LoVo (cell line): Measurements from ENCODE around the gene MED12.
"Not testable (repeated sequence)": the region's sequence is repeated elsewhere in the genome, so short reads cannot be mapped to it uniquely, and the experiment has no call there.

ENCODE experiments used
- DNase-seq: peaks from one replicate; pipeline ENCODE4 v3.0.0-alpha.2; 2016; ENCODE audit warnings: low spot score

Gene MED12

GRCh38 chrX:71162981-71163380 is 44.6 kb downstream of the MED12 start:
- no peak for DNase-seq

DNA sequence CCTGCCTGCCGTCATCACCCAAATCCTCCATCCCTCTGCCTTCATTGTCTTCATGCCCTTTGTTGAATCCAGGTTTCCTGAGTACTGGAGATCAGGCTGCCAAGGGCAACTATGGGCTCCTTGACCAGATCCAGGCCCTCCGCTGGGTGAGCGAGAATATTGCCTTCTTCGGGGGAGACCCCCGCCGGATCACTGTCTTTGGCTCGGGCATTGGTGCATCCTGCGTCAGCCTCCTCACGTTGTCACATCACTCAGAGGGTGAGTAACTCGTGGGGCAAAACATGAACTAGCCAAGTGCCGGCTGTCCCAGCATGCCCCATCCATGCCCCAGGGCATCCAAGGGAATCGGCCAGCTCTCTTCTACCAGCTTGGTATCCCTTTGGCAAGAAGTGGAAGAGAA is 45.7 kb downstream of the MED12 start:
- no peak for DNase-seq

DNA sequence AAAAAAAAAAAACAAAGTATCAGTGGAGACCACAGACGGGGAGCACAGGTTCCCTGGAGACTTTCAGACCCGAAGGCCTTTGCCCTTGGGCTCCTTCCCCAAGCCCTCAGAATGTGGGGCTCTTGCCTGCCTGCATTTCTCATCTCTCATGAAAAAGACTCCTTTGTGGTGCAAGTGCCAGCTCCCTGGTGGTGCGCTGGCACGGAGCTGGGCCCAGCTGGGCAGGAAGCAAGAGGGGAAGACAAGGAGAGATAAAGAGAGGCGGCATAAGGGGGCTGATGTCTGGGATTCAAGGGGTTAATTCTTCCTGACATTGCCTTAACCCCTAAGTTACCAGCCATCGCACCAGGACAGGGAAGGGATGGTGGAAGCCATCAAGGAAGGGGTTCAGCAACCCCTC is 48.1 kb downstream of the MED12 start:
- no peak for DNase-seq

DNA sequence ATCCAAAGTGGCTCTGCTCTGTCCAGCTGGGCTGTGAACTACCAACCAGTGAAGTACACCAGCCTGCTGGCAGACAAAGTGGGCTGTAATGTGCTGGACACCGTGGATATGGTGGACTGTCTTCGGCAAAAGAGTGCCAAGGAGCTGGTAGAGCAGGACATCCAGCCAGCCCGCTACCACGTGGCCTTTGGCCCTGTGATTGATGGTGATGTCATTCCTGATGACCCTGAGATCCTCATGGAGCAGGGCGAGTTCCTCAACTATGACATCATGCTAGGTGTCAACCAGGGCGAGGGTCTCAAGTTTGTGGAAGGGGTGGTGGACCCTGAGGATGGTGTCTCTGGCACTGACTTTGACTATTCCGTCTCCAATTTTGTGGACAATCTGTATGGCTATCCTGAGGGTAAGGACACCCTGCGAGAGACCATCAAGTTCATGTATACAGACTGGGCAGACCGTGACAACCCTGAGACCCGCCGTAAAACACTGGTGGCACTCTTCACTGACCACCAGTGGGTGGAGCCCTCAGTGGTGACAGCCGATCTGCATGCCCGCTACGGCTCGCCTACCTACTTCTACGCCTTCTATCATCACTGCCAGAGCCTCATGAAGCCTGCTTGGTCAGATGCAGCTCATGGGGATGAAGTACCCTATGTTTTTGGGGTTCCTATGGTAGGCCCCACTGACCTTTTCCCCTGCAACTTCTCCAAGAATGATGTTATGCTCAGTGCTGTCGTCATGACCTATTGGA is 48.8 kb downstream of the MED12 start:
- DNase-seq = no peak

DNA sequence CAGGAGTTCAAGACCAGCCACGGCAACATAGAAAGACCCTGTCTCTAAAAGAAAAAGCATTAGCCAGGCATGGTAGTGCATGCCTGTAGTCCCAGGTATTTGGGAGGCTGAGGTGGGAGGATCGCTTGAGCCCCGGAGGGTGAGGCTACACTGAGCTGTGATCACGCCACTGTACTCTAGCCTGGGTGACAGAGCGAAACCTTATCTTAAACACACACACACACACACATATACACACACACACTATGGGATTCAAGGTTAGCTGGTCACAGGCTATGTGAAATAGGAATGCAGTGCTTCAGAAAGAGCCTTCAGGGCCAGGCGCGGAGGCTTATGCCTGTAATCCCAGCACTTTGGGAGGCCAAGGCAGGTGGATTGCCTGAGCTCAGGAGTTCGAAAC is 49.7 kb downstream of the MED12 start:
- DNase-seq = no peak

GRCh38 chrX:71169586-71169985 is 51.2 kb downstream of the MED12 start:
- no peak for DNase-seq

GRCh38 chrX:71170660-71171059 is 52.3 kb downstream of the MED12 start:
- DNase-seq = no peak

- no peak for DNase-seq
Observed at GRCh38 chrX:71171110-71171801, 52.9 kb downstream of the MED12 start.

GRCh38 chrX:71173440-71173839 is 55.0 kb downstream of the MED12 start:
- no peak for DNase-seq

DNA sequence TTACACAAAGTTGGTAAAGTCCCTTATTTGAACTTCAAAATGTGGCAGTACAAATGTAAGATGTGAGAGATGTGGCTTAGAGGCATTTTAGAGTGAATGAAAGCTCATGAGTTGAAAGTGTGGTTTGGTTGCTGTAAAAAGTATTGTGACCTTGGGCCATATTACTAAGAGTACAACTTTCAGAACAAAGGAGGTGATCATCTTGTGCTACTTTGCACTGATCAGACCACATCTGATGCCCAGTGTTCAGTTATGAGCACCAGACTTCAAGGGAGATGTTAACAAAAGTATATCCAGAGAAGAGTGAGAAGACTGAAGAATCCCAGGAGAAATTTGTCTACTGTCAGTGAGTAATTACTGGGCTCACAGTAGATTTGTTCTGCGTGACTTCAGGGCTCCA is 56.4 kb downstream of the MED12 start:
- no peak for DNase-seq

GRCh38 chrX:71175531-71175930 is 57.1 kb downstream of the MED12 start:
- no peak for DNase-seq

DNA sequence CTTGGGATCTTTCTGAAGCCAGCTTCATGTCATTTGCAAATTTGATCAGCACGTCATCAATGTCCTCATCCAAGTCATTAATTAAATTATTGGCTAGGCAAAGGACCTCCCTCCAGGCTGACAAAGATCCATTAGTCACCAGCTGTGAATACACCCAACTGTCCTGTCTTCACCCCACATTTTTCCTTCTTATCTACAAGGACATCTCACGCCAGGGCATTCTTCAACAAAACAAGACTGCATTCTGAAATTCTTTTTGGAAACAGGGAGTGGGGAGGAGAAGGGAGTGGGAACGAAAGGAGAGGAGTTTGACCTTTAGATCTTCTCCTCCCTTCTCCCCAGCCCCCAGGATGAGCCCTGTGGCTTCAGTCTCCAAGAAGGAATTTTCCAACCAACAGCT is 58.9 kb downstream of the MED12 start:
- DNase-seq = no peak

- peak; percentile 48 for DNase-seq
Observed at GRCh38 chrX:71178908-71179307, 60.5 kb downstream of the MED12 start.

DNA sequence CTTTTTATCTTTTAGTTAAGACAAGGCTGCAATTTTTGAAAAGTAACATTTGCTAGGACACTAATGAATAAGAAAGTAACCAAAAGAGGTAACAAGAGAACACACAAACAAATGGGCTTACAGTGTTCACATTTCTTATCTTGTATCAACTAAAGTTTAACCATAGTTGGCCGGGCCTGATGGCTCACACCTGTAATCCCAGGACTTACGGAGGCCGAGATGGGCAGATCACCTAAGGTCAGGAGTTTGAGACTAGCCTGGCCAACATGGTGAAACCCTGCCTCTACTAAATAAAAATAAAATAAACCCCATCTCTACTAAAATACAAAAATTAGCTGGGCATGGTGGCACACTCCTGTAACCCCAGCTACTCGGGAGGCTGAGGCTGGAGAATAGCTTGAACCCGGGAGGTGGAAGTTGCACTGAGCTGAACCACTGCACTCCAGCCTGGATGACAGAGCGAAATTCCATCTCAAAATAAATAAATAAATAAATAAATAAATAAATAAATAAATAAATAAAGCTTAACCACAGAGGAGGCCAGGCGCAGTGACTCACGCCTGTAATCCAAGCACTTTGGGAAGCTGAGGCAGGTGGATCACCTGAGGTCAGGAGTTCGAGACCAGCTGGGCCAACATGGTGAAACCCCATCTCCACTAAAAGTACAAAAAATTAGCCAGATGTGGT is 62.3 kb downstream of the MED12 start:
- DNase-seq = not testable (repeated sequence)

DNA sequence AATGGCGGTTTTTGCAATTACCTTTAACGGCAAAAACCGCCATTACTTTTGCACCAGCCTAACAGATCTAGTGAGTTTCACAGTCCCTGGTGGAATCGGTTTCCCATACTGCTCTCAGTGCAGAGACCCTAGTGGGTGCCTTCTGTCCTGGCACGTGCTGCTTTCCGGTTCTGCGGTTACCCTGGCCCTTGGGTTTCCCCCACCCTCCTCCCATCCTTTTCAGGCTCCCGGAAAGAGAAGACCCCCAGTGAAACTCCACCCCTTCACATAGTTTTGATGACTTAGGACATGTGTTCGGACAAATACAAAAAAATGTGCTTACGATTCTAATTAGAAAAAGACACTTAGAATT is 63.1 kb downstream of the MED12 start:
- DNase-seq = no peak

- peak; percentile 81 for DNase-seq
Observed at GRCh38 chrX:71181910-71182799, 63.8 kb downstream of the MED12 start.

DNA sequence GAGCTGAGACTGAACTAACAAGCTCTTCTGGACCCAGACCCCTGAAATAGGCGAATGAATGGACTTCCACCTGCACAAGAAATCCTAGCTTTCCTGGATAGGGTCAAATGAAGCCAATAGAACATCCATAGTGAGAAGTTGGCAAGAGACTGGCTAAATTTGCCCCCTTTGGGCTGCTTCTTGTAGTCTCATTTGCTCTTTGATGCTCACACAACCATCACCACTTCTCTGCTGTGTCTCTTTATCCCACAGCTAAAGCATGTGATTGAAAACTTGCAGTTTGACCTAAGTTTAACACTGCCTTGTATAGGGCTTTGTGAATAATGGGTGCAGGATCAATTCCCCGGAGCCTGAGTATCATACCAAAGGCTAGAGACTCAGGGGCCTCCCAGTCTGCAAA is 64.5 kb downstream of the MED12 start:
- DNase-seq = no peak

DNA sequence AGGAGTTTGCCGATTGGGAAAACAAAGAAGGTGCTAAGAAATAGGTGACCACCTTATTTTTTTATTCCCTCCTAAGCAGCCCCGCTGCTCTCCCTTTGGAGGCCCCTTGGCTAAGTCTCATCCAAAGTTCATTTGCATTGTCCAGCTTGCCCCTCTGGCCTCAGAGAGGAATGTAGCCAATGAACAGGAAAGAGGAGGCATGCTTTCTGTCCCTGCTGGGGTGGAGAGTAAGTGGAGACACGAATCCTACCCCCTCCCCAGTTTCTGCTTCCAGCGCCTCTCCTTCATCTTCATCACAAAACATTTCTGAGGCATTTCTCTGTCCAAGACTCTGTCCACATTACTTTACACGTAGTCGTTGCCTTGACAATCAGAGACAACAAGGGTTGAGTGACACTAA is 64.9 kb downstream of the MED12 start:
- DNase-seq = no peak

DNA sequence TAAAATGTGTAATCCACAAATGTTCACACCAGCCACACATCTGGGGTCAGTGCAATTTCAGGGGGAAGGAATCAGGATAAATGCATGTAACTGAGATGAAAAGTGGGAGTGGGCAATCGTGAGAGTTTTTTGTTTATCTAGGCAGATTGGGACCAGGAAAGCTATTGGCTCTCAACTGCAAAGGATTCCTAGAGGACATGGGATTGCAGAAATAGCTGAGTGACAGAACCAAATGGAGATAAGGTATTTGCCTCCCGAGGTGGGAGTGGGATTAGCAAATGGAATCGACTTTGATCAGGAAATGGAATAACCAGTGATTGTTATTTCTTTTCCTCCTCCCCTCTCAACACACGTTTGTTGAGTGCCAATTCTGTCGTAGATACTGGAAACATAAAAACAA is 65.7 kb downstream of the MED12 start:
- no peak for DNase-seq

GRCh38 chrX:71184803-71185495 is 66.6 kb downstream of the MED12 start:
- DNase-seq = no peak

DNA sequence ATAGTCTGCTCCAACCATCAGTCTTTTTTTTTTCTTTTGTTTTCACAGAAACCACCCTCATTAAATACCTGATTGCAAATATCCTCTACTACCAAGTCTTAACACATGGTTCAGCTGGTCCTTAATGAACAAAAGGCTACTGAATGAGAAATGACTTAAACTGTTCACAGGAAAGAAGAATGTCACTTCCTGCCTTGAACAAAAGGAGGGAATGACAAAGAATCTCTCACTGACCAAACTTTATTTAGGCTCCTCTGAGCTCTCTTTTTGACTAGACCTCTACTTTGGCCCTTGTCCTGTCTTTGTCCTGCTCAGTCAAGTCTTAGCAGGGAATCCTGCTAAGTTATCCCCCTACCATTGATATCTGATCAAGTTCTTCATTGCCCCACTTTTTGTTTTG is 72.9 kb downstream of the MED12 start:
- DNase-seq = no peak
